Measurements from ENCODE around the gene POLR2C.

- TF ChIP-seq CTCF (IDR thresholded peaks at IDR 0.05) (no peak), POLR2A (IDR thresholded peaks at IDR 0.05) (no peak), EP300 (IDR thresholded peaks at IDR 0.05) (no peak)
Measured at GRCh38 chr16:57419506-57419905, 43.0 kb upstream of the POLR2C start.
